Neural cell (in vitro differentiated cells): ENCODE results near the gene ZNF292. TPM values are rescaled to one million over a fixed set of nuclear protein-coding genes. Genes with fewer than 3 reads are reported as not detected.

Experiments used
- H2AFZ ChIP-seq: fragments of 200-600, 300-800 bp; sonication (generic), shearing (Covaris generic); 2 replicates; pipeline ENCODE4 v1.6.0; 2014; ENCODE audit warnings: low read depth, mild to moderate bottlenecking, antibody characterized with exemption, low read length, moderate library complexity
- H3F3A ChIP-seq: fragments of 200-600 bp; shearing (Covaris generic); 2 replicates; pipeline ENCODE4 v1.6.1; 2016; ENCODE audit warnings: mild to moderate bottlenecking, moderate library complexity, mixed read lengths, antibody characterized with exemption, low read length; ENCODE audit not compliant: insufficient read depth, poor library complexity, severe bottlenecking
- H3K27ac ChIP-seq: fragments of 200-600, 300-800 bp; sonication (generic), shearing (Covaris generic); 2 replicates; pipeline ENCODE4 v1.5.1; 2014; ENCODE audit warnings: mild to moderate bottlenecking, low read length, moderate library complexity
- H3K27me3 ChIP-seq: fragments of 300-800, 200-600 bp; sonication (generic), shearing (Covaris generic); 2 replicates; pipeline ENCODE4 v1.6.0; 2014; ENCODE audit warnings: mild to moderate bottlenecking, low read depth, low read length, moderate library complexity; ENCODE audit not compliant: insufficient read depth
- H3K36me3 ChIP-seq: fragments of 300-800, 200-600 bp; sonication (generic), shearing (Covaris generic); 2 replicates; pipeline ENCODE4 v1.5.1; 2014; ENCODE audit warnings: mild to moderate bottlenecking, antibody characterized with exemption, low read length, moderate library complexity; ENCODE audit not compliant: insufficient read depth
- H3K4me2 ChIP-seq: fragments of 300-800, 200-600 bp; sonication (generic), shearing (Covaris generic); 2 replicates; pipeline ENCODE4 v1.6.0; 2014; ENCODE audit warnings: mild to moderate bottlenecking, low read length
- H3K4me3 ChIP-seq: fragments of 300-800, 200-600 bp; sonication (generic), shearing (Covaris generic); 2 replicates; pipeline ENCODE4 v1.5.1; 2014; ENCODE audit warnings: mild to moderate bottlenecking, low read length, moderate library complexity
- H3K79me2 ChIP-seq: fragments of 200-600 bp; shearing (Covaris generic); replicated peaks from 2 replicates; pipeline ENCODE4 v1.6.0; 2014; ENCODE audit warnings: mild to moderate bottlenecking, low read length, moderate library complexity; ENCODE audit not compliant: insufficient read depth
- H3K9ac ChIP-seq: fragments of 300-800, 200-600 bp; sonication (generic), shearing (Covaris generic); 2 replicates; pipeline ENCODE4 v1.6.1; 2016; ENCODE audit warnings: mild to moderate bottlenecking, low read length, mixed read lengths
- H3K9me2 ChIP-seq: fragments of 200-600 bp; shearing (Covaris generic); 2 replicates; pipeline ENCODE4 v1.6.1; 2016; ENCODE audit warnings: mild to moderate bottlenecking, low read length, mixed read lengths; ENCODE audit not compliant: insufficient read depth
- H3K9me3 ChIP-seq: fragments of 200-600, 300-800 bp; sonication (generic), shearing (Covaris generic); 2 replicates; pipeline ENCODE4 v1.6.1; 2016; ENCODE audit warnings: mild to moderate bottlenecking, mixed run types, low read length, moderate library complexity, mixed read lengths
- H4K20me1 ChIP-seq: fragments of 200-600 bp; shearing (Covaris generic); 2 replicates; pipeline ENCODE4 v1.6.1; 2016; ENCODE audit warnings: mild to moderate bottlenecking, mixed run types; ENCODE audit not compliant: insufficient read depth
- EP300 ChIP-seq: fragments of 450-650 bp; conservative IDR thresholded peaks from 2 replicates; pipeline ENCODE4 v1.6.1; 2014; ENCODE audit warnings: antibody characterized with exemption, mild to moderate bottlenecking, moderate library complexity; ENCODE audit not compliant: poor library complexity, severe bottlenecking
- EZH2 ChIP-seq: fragments of 200-600, 300-800 bp; shearing (Covaris generic), sonication (generic); IDR thresholded peaks from 2 replicates; pipeline ENCODE4 v1.6.1; 2014; ENCODE audit warnings: antibody characterized with exemption, low read length, borderline replicate concordance, mild to moderate bottlenecking; ENCODE audit not compliant: insufficient read depth, poor library complexity, severe bottlenecking
- MXI1 ChIP-seq: fragments of 450-650 bp; conservative IDR thresholded peaks from 2 replicates; pipeline ENCODE4 v1.6.1; 2014; ENCODE audit warnings: antibody characterized with exemption, mild to moderate bottlenecking; ENCODE audit not compliant: poor library complexity, severe bottlenecking
- POLR2AphosphoS5 ChIP-seq: IDR thresholded peaks from 2 replicates; pipeline ENCODE4 v1.6.1; 2012
- RAD21 ChIP-seq: fragments of 450-650 bp; conservative IDR thresholded peaks from 2 replicates; pipeline ENCODE4 v1.6.1; 2014; ENCODE audit warnings: antibody characterized with exemption, mild to moderate bottlenecking, moderate library complexity
- SMC3 ChIP-seq: fragments of 450-650 bp; conservative IDR thresholded peaks from 2 replicates; pipeline ENCODE4 v1.6.1; 2014; ENCODE audit warnings: antibody characterized with exemption, mild to moderate bottlenecking, moderate library complexity; ENCODE audit not compliant: poor library complexity
- TAF1 ChIP-seq: IDR thresholded peaks from 2 replicates; pipeline ENCODE4 v1.6.1; 2012; ENCODE audit warnings: low read depth
- polyA plus RNA-seq: library from polyadenylated mRNA; depleted of rRNA; stranded (reverse); fragments of >200 nt; gene quantifications from 2 replicates; pipeline ENCODE4 v1.2.3, GENCODE V29; 2014
- TF ChIP-seq, protein P1 (sequence below): IDR thresholded peaks from 2 replicates; pipeline ENCODE4 v1.6.1; 2012; ENCODE audit warnings: borderline replicate concordance
- TF ChIP-seq, protein P2 (sequence below): fragments of 450-650 bp; IDR thresholded peaks from 2 replicates; pipeline ENCODE4 v1.5.1; 2014; ENCODE audit warnings: antibody characterized with exemption, mild to moderate bottlenecking, moderate library complexity; ENCODE audit not compliant: poor library complexity, severe bottlenecking

Gene ZNF292
- polyA plus RNA-seq, 1 donor from 2014 or later, result 29.8 TPM

DNA sequence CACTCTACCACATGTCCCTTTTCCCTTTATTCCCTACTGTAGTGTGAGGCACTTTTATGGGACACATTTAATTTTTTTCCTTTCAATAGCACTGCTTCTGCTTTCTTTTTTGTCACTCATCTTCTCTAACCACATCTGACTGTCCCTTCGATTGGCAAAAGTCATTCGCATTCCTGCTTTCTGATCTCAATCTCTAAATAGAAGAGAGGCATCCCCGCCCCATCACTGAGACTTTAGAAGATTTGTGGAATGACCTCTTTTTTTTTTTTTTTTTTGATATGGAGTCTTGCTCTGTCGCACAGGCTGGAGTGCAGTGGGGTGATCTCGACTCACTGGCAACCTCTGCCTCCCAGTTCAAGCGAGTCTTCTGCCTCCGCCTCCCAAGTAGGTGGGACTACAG is 9.1 kb downstream of the ZNF292 start:
- no peaks in the 10 kb centered on the region for H3K27me3 ChIP-seq
- no peak overlapping the region for H3K9ac ChIP-seq
- H3K79me2 ChIP-seq, result peaks cover 100% of the 10 kb centered on the region
- no peak for TF ChIP-seq EP300
- TF ChIP-seq, protein P1, sequence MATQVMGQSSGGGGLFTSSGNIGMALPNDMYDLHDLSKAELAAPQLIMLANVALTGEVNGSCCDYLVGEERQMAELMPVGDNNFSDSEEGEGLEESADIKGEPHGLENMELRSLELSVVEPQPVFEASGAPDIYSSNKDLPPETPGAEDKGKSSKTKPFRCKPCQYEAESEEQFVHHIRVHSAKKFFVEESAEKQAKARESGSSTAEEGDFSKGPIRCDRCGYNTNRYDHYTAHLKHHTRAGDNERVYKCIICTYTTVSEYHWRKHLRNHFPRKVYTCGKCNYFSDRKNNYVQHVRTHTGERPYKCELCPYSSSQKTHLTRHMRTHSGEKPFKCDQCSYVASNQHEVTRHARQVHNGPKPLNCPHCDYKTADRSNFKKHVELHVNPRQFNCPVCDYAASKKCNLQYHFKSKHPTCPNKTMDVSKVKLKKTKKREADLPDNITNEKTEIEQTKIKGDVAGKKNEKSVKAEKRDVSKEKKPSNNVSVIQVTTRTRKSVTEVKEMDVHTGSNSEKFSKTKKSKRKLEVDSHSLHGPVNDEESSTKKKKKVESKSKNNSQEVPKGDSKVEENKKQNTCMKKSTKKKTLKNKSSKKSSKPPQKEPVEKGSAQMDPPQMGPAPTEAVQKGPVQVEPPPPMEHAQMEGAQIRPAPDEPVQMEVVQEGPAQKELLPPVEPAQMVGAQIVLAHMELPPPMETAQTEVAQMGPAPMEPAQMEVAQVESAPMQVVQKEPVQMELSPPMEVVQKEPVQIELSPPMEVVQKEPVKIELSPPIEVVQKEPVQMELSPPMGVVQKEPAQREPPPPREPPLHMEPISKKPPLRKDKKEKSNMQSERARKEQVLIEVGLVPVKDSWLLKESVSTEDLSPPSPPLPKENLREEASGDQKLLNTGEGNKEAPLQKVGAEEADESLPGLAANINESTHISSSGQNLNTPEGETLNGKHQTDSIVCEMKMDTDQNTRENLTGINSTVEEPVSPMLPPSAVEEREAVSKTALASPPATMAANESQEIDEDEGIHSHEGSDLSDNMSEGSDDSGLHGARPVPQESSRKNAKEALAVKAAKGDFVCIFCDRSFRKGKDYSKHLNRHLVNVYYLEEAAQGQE, result no peak
- no peak for TF ChIP-seq MXI1
- TF ChIP-seq POLR2AphosphoS5, result no peak
- TF ChIP-seq, protein P2, sequence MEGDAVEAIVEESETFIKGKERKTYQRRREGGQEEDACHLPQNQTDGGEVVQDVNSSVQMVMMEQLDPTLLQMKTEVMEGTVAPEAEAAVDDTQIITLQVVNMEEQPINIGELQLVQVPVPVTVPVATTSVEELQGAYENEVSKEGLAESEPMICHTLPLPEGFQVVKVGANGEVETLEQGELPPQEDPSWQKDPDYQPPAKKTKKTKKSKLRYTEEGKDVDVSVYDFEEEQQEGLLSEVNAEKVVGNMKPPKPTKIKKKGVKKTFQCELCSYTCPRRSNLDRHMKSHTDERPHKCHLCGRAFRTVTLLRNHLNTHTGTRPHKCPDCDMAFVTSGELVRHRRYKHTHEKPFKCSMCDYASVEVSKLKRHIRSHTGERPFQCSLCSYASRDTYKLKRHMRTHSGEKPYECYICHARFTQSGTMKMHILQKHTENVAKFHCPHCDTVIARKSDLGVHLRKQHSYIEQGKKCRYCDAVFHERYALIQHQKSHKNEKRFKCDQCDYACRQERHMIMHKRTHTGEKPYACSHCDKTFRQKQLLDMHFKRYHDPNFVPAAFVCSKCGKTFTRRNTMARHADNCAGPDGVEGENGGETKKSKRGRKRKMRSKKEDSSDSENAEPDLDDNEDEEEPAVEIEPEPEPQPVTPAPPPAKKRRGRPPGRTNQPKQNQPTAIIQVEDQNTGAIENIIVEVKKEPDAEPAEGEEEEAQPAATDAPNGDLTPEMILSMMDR, result no peak
- TF ChIP-seq EZH2, result no peak
- TF ChIP-seq RAD21, result no peak
- no peak for TF ChIP-seq TAF1
- no peak for TF ChIP-seq SMC3
- no peaks in the 10 kb centered on the region for H3K9me3 ChIP-seq
- H3F3A ChIP-seq, result no peaks in the 10 kb centered on the region
- H3K36me3 ChIP-seq, result no peaks in the 10 kb centered on the region
- H4K20me1 ChIP-seq, result peaks cover 36% of the 10 kb centered on the region
- no peak overlapping the region for H3K4me3 ChIP-seq
- no peak overlapping the region for H3K27ac ChIP-seq
- no peak overlapping the region for H3K4me2 ChIP-seq
- H3K9me2 ChIP-seq, result no peaks in the 10 kb centered on the region
- no peak overlapping the region for H2AFZ ChIP-seq

DNA sequence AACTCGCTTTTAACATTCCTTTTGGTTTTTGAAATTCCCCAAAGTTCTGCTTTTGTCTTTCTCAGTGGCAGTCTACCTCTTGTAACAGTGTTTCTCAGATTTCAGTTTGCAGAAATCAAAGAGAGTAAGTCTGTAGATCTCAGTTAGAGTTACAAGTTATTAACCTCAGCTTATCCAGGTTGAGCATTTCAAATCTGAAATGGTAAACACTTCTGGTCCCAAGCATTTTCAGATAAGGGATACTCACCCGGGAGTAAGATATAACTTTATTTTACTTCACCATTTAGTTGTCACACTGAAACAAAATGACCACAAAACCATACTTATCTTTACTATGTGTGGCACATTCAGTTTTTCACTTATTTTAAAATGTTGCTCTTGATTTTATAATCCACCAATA is 9.8 kb downstream of the ZNF292 start:
- no peaks in the 10 kb centered on the region for H3K9me3 ChIP-seq
- peaks cover 100% of the 10 kb centered on the region for H3K79me2 ChIP-seq
- H3F3A ChIP-seq, result no peaks in the 10 kb centered on the region
- no peak overlapping the region for H3K27ac ChIP-seq
- H3K4me2 ChIP-seq, result no peak overlapping the region
- no peaks in the 10 kb centered on the region for H3K9me2 ChIP-seq
- H3K9ac ChIP-seq, result no peak overlapping the region
- H4K20me1 ChIP-seq, result peaks cover 32% of the 10 kb centered on the region
- H3K36me3 ChIP-seq, result no peaks in the 10 kb centered on the region
- H3K4me3 ChIP-seq, result no peak overlapping the region
- H2AFZ ChIP-seq, result no peak overlapping the region
- TF ChIP-seq, protein P1, result no peak
- no peak for TF ChIP-seq SMC3
- no peak for TF ChIP-seq MXI1
- no peak for TF ChIP-seq EP300
- TF ChIP-seq POLR2AphosphoS5, result no peak
- no peaks in the 10 kb centered on the region for H3K27me3 ChIP-seq
